Subcutaneous abdominal adipose tissue (tissue), 5 donors: ENCODE measurements around the gene LPAR1.

ENCODE experiments used
- H3K27ac ChIP-seq: one replicate; pipeline ENCODE4 v1.7.0; 2013; ENCODE audit warnings: low read depth, mild to moderate bottlenecking, inconsistent platforms, low read length, moderate library complexity
- H3K27me3 ChIP-seq, 5 donors: one replicate each; pipeline ENCODE4 v1.7.0; 2013; ENCODE audit warnings: low read length in 5 of 5, inconsistent platforms in 1 of 5; ENCODE audit not compliant: control insufficient read depth in 5 of 5, insufficient read depth in 4 of 5
- H3K36me3 ChIP-seq, 5 donors: one replicate each; pipeline ENCODE4 v1.7.0; 2013; ENCODE audit warnings: low read length in 5 of 5; ENCODE audit not compliant: control insufficient read depth in 5 of 5, insufficient read depth in 5 of 5
- H3K4me1 ChIP-seq, 5 donors: one replicate each; pipeline ENCODE4 v1.7.0; 2013; ENCODE audit warnings: low read length in 5 of 5, mild to moderate bottlenecking in 3 of 5, moderate library complexity in 1 of 5; ENCODE audit not compliant: control insufficient read depth in 5 of 5, insufficient read depth in 5 of 5
- H3K4me3 ChIP-seq, 5 donors: one replicate each; pipeline ENCODE4 v1.7.0; 2013; ENCODE audit warnings: low read length in 5 of 5, low read depth in 1 of 5
- H3K9ac ChIP-seq, 5 donors: one replicate each; pipeline ENCODE4 v1.7.0; 2013; ENCODE audit warnings: low read length in 5 of 5, mild to moderate bottlenecking in 4 of 5, moderate library complexity in 3 of 5
- H3K9me3 ChIP-seq, 5 donors: one replicate each; pipeline ENCODE4 v1.7.0; 2013; ENCODE audit warnings: low read length in 5 of 5; ENCODE audit not compliant: control insufficient read depth in 5 of 5
- donor health status: healthy.
- donor health status: healthy.
- donor health status: healthy.
- donor health status: healthy.
- donor health status: healthy.

LPAR1 gene

DNA sequence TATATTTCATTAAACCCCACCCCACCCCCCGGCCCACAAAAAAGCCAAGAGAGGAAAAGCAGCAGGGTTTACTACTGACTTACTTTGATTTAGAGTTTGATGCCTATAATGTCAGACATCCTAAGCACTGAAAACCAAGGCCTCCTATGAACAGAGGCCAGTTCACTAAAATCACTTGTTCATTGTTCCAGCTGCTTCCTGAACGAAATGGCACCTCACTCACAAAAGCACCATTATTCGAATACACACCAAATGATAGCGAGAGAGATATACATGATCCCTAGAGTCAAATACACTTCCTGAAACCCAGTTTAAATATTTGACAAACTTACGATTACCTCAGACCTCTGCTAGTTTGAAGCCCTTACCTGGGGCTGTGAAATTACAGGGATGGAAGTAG, 66.6 kb downstream of the LPAR1 start:
- Histone ChIP-seq H3K9me3 (no peaks in the 10 kb centered on the region), H3K27ac (no peak overlapping the region), H3K4me1 (peaks cover 0 to 8% (median 0%) of the 10 kb centered on the region in 5 donors), H3K4me3 (no peak overlapping the region), H3K27me3 (no peaks in the 10 kb centered on the region), H3K36me3 (peaks cover 0 to 13% (median 3%) of the 10 kb centered on the region in 5 donors), H3K9ac (no peak overlapping the region)

- Histone ChIP-seq H3K27me3 (no peaks in the 10 kb centered on the region), H3K9ac (no peak overlapping the region), H3K27ac (no peak overlapping the region), H3K4me3 (no peak overlapping the region), H3K4me1 (peaks cover 0 to 8% (median 0%) of the 10 kb centered on the region in 5 donors), H3K36me3 (peaks cover 0 to 13% (median 3%) of the 10 kb centered on the region in 5 donors), H3K9me3 (no peaks in the 10 kb centered on the region)
These were observed 67.0 kb downstream of the LPAR1 start for GRCh38 chr9:110971234-110971633.

DNA sequence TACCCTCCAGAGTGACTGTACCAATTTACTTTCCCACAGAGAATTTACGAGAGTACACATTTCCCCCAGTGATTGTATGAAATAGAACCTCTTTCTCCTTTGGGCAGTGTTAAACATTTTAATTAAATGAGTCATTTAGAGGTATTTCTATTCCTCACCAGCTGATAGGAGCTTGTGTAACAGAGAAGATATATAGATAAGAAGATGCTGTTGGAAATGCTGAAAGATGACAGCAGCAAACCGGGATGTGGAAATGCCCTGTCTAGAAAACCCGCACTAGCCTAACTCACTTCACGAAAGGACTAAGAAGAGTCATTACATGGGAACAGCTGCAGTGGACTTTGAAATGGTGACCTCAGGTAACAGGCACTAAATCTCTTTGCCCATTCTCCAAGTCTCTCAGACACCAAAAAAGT, 68.3 kb downstream of the LPAR1 start:
- no peaks in the 10 kb centered on the region for H3K9me3 ChIP-seq
- H3K27ac ChIP-seq = no peak overlapping the region
- no peak overlapping the region for H3K4me3 ChIP-seq
- no peak overlapping the region for H3K9ac ChIP-seq
- H3K4me1 ChIP-seq = peaks cover 0 to 4% (median 0%) of the 10 kb centered on the region in 5 donors
- peaks cover 0 to 13% (median 3%) of the 10 kb centered on the region in 5 donors for H3K36me3 ChIP-seq
- no peaks in the 10 kb centered on the region for H3K27me3 ChIP-seq

DNA sequence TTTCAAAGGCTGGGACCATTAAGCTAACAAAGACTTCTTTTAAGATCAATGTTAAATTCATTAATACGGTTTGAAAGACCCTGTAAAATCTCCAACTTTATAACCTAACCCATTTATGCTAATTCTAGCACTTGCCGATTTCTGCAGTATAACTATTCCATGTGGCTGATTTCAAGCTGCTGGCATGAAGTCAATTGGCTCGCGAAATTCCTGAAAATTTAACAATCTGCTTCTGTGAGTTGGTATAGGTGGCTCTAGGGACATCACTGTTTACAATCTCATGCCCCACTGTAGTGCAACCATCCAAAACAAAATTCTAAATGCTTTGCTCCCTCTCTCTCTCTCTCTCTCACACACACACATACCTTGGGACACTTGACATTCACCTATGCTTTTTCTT, 70.2 kb downstream of the LPAR1 start:
- no peak overlapping the region for H3K4me3 ChIP-seq
- no peaks in the 10 kb centered on the region for H3K9me3 ChIP-seq
- H3K4me1 ChIP-seq = no peaks in the 10 kb centered on the region
- no peak overlapping the region for H3K27ac ChIP-seq
- peaks cover 0 to 13% (median 3%) of the 10 kb centered on the region in 5 donors for H3K36me3 ChIP-seq
- no peak overlapping the region for H3K9ac ChIP-seq
- no peaks in the 10 kb centered on the region for H3K27me3 ChIP-seq

DNA sequence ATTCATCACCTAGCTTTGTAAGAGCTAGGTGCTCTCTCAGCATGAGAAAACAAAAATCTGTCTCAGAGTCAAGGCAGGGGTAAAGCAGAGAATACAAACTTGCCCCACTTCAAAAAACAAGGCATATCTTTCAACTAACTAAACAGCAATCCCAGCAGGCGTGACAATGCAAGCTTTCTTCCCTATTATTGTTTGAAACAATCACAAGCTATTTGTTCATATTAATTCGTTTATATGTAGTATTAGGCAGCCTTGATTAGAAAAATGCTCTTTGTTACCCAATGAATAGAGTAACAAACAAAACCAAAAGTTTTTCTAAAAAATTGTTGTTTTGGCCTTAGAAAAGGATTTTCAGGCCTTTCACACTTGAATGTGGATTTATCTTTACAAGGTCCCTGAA, 71.1 kb downstream of the LPAR1 start:
- H3K27ac ChIP-seq = no peak overlapping the region
- H3K9ac ChIP-seq = no peak overlapping the region
- peaks cover 0 to 13% (median 3%) of the 10 kb centered on the region in 5 donors for H3K36me3 ChIP-seq

GRCh38 chr9:110960288-110960687, 78.0 kb downstream of the LPAR1 start:
- Histone ChIP-seq H3K9ac (no peak overlapping the region), H3K27me3 (no peaks in the 10 kb centered on the region), H3K36me3 (no peaks in the 10 kb centered on the region), H3K4me1 (no peaks in the 10 kb centered on the region), H3K27ac (no peak overlapping the region), H3K4me3 (no peak overlapping the region), H3K9me3 (peaks cover 0 to 12% (median 10%) of the 10 kb centered on the region in 5 donors)

More for the DNA sequence above, 71.1 kb downstream of the LPAR1 start:
- Histone ChIP-seq H3K4me3 (no peak overlapping the region), H3K27me3 (no peaks in the 10 kb centered on the region), H3K4me1 (no peaks in the 10 kb centered on the region), H3K9me3 (no peaks in the 10 kb centered on the region)

GRCh38 chr9:110958847-110959246, 79.4 kb downstream of the LPAR1 start:
- Histone ChIP-seq H3K9me3 (peaks cover 0 to 17% (median 10%) of the 10 kb centered on the region in 5 donors), H3K36me3 (no peaks in the 10 kb centered on the region), H3K4me3 (no peak overlapping the region), H3K4me1 (no peaks in the 10 kb centered on the region), H3K9ac (no peak overlapping the region), H3K27me3 (no peaks in the 10 kb centered on the region), H3K27ac (no peak overlapping the region)

DNA sequence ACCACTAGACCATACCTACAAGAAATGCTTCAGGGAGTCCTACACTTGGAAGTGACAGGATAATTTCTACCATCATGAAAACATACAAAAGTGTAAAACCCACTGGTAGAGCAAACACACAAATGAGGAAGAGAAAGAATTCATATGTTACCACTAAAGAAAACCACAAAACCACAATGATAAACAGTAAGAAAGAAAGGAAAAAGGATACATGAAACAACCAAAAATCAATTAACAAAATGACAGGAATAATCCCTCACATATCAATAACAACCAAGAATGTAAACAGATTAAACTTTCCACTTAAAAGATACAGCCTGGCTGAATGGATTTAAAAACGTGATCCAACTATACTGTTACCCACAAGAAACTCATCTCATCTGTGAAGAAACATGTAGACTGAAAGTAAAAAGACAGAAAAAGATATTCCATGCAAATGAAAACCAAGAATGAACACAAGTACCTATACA, 83.4 kb downstream of the LPAR1 start:
- Histone ChIP-seq H3K4me1 (peaks cover 0 to 5% (median 0%) of the 10 kb centered on the region in 5 donors), H3K36me3 (no peaks in the 10 kb centered on the region)

DNA sequence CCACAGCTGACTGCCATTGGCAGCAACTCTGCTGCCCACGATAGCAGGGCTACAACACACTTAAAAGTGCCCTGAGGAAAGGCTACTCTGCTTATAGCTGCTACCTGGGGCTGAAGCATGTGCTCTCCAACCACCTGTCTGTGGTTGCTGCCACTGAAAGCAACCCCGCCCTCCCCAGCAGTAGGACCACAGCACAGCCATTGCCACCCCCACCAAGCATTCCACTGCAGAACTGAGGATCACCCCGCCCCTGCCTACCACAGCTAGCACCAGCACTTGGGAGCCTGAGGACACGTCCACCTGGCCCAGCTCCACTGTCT, 85.8 kb downstream of the LPAR1 start:
- peak overlapping the region in 1 of 5 donors; percentile 4 for H3K4me3 ChIP-seq
- peaks cover 0 to 5% (median 0%) of the 10 kb centered on the region in 5 donors for H3K4me1 ChIP-seq
- peaks cover 0 to 6% (median 0%) of the 10 kb centered on the region in 5 donors for H3K27me3 ChIP-seq
- no peaks in the 10 kb centered on the region for H3K36me3 ChIP-seq
- H3K9ac ChIP-seq = no peak overlapping the region
- peaks cover 0 to 14% (median 8%) of the 10 kb centered on the region in 5 donors for H3K9me3 ChIP-seq
- H3K27ac ChIP-seq = no peak overlapping the region

More for the DNA sequence above, 83.4 kb downstream of the LPAR1 start:
- Histone ChIP-seq H3K27ac (no peak overlapping the region), H3K9ac (no peak overlapping the region), H3K27me3 (peaks cover 0 to 6% (median 0%) of the 10 kb centered on the region in 5 donors), H3K9me3 (peaks cover 0 to 20% (median 17%) of the 10 kb centered on the region in 5 donors), H3K4me3 (no peak overlapping the region)

- Histone ChIP-seq H3K9ac (no peak overlapping the region), H3K4me1 (peaks cover 0 to 5% (median 0%) of the 10 kb centered on the region in 5 donors), H3K27me3 (peaks cover 0 to 6% (median 0%) of the 10 kb centered on the region in 5 donors), H3K36me3 (no peaks in the 10 kb centered on the region), H3K4me3 (peak overlapping the region in 1 of 5 donors; percentile 4), H3K9me3 (peaks cover 0 to 11% (median 7%) of the 10 kb centered on the region in 5 donors), H3K27ac (no peak overlapping the region)
These were observed 86.3 kb downstream of the LPAR1 start for GRCh38 chr9:110951805-110952539.
